Superior temporal gyrus (tissue), 1 donor: ENCODE data around the gene BTNL9.
"Not testable (repeated sequence)": the region's sequence is repeated elsewhere in the genome, so short reads cannot be mapped to it uniquely, and the experiment has no call there.

Experiments used
- DNase-seq: peaks from one replicate; pipeline ENCODE4 v3.0.0-alpha.2; 2016; ENCODE audit errors: extremely low spot score

BTNL9 gene

GRCh38 chr5:181099602-181100086 is 59.6 kb downstream of the BTNL9 start:
- DNase-seq: no peak

GRCh38 chr5:181100121-181100875 is 60.2 kb downstream of the BTNL9 start:
- no peak for DNase-seq

- not testable (repeated sequence) for DNase-seq
Observed at GRCh38 chr5:181101030-181101641, 61.1 kb downstream of the BTNL9 start.

- DNase-seq: not testable (repeated sequence)
Observed at GRCh38 chr5:181101930-181102674, 62.0 kb downstream of the BTNL9 start.

- not testable (repeated sequence) for DNase-seq
Observed at GRCh38 chr5:181104259-181104568, 64.1 kb downstream of the BTNL9 start.

- DNase-seq: not testable (repeated sequence)
Observed at GRCh38 chr5:181104606-181105390, 64.7 kb downstream of the BTNL9 start.

- no peak for DNase-seq
Observed at GRCh38 chr5:181105391-181106025, 65.4 kb downstream of the BTNL9 start.

- DNase-seq: no peak
Observed at GRCh38 chr5:181107699-181108098, 67.6 kb downstream of the BTNL9 start.

- DNase-seq: no peak
Observed at GRCh38 chr5:181108578-181109165, 68.6 kb downstream of the BTNL9 start.

- no peak for DNase-seq
Observed at GRCh38 chr5:181109489-181110013, 69.5 kb downstream of the BTNL9 start.

GRCh38 chr5:181111010-181111409 is 70.9 kb downstream of the BTNL9 start:
- DNase-seq: no peak
